Measurements from ENCODE around the gene ZMIZ2. TPM values are rescaled to one million over a fixed set of nuclear protein-coding genes. Genes with fewer than 3 reads are reported as not detected.
A peak's percentile ranks its signal among the peaks of the same experiment; 100 is the strongest.

Gene ZMIZ2
- total and polyA plus RNA-seq, 9 of the 15 experiments (the other 6 are each of a cell fraction or from before 2014, with no cell fraction given) = 0.13 to 40.3 (median 4.9) TPM

DNA sequence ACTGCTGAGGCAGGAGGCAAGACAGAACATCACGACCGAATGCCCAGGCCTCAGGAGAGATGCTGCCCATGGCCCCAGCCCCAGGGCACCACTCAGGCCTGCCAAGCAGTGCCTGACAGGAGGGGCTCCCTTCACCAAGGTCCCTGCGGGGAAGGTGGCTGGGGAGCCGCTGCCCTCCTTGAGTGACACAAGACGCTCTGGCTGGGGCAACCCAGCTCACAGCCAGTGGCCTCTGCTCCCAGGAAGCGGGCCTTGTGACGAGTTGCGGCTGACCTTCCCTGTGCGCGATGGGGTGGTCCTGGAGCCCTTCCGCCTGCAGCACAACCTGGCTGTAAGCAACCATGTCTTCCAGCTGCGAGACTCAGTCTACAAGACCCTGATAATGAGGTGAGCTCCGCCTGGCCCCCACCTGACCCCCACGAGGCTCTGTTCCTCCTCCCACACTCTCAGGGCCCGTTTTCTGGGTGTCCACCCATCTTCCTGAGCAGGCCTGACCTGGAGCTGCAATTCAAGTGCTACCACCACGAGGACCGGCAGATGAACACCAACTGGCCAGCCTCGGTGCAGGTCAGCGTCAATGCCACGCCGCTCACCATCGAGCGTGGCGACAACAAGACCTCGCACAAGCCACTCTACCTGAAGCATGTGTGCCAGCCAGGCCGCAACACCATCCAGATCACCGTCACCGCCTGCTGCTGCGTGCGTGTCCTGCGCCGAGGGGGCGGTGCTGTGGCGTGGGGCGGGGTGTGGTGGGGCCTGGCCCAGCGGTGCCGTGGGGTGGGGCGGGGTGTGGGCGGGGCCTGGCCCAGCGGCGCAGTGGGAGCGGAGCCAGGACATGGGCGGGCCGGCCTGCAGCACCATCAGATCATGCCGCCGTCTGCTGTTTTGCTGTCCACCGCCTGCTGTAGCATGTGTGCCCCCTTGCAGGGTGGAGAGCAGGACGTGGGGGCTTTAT lies 12.8 kb downstream of the ZMIZ2 start (continued):
- TF ChIP-seq, protein P1, sequence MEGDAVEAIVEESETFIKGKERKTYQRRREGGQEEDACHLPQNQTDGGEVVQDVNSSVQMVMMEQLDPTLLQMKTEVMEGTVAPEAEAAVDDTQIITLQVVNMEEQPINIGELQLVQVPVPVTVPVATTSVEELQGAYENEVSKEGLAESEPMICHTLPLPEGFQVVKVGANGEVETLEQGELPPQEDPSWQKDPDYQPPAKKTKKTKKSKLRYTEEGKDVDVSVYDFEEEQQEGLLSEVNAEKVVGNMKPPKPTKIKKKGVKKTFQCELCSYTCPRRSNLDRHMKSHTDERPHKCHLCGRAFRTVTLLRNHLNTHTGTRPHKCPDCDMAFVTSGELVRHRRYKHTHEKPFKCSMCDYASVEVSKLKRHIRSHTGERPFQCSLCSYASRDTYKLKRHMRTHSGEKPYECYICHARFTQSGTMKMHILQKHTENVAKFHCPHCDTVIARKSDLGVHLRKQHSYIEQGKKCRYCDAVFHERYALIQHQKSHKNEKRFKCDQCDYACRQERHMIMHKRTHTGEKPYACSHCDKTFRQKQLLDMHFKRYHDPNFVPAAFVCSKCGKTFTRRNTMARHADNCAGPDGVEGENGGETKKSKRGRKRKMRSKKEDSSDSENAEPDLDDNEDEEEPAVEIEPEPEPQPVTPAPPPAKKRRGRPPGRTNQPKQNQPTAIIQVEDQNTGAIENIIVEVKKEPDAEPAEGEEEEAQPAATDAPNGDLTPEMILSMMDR (IDR thresholded peaks at IDR 0.05 in 2 of 3, conservative IDR thresholded peaks at IDR 0.05 in 1 of 3; ENCODE audit: insufficient read depth in 2 of 3, low read depth in 1 of 3, low read length in 3 of 3) = peak in 1 of 3 experiments; percentile 8; a peak in 1 of 6 replicates
- TF ChIP-seq, protein P2, sequence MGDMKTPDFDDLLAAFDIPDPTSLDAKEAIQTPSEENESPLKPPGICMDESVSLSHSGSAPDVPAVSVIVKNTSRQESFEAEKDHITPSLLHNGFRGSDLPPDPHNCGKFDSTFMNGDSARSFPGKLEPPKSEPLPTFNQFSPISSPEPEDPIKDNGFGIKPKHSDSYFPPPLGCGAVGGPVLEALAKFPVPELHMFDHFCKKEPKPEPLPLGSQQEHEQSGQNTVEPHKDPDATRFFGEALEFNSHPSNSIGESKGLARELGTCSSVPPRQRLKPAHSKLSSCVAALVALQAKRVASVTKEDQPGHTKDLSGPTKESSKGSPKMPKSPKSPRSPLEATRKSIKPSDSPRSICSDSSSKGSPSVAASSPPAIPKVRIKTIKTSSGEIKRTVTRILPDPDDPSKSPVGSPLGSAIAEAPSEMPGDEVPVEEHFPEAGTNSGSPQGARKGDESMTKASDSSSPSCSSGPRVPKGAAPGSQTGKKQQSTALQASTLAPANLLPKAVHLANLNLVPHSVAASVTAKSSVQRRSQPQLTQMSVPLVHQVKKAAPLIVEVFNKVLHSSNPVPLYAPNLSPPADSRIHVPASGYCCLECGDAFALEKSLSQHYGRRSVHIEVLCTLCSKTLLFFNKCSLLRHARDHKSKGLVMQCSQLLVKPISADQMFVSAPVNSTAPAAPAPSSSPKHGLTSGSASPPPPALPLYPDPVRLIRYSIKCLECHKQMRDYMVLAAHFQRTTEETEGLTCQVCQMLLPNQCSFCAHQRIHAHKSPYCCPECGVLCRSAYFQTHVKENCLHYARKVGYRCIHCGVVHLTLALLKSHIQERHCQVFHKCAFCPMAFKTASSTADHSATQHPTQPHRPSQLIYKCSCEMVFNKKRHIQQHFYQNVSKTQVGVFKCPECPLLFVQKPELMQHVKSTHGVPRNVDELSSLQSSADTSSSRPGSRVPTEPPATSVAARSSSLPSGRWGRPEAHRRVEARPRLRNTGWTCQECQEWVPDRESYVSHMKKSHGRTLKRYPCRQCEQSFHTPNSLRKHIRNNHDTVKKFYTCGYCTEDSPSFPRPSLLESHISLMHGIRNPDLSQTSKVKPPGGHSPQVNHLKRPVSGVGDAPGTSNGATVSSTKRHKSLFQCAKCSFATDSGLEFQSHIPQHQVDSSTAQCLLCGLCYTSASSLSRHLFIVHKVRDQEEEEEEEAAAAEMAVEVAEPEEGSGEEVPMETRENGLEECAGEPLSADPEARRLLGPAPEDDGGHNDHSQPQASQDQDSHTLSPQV (IDR thresholded peaks at IDR 0.05) = peak; percentile 93
- TF ChIP-seq, protein P3, sequence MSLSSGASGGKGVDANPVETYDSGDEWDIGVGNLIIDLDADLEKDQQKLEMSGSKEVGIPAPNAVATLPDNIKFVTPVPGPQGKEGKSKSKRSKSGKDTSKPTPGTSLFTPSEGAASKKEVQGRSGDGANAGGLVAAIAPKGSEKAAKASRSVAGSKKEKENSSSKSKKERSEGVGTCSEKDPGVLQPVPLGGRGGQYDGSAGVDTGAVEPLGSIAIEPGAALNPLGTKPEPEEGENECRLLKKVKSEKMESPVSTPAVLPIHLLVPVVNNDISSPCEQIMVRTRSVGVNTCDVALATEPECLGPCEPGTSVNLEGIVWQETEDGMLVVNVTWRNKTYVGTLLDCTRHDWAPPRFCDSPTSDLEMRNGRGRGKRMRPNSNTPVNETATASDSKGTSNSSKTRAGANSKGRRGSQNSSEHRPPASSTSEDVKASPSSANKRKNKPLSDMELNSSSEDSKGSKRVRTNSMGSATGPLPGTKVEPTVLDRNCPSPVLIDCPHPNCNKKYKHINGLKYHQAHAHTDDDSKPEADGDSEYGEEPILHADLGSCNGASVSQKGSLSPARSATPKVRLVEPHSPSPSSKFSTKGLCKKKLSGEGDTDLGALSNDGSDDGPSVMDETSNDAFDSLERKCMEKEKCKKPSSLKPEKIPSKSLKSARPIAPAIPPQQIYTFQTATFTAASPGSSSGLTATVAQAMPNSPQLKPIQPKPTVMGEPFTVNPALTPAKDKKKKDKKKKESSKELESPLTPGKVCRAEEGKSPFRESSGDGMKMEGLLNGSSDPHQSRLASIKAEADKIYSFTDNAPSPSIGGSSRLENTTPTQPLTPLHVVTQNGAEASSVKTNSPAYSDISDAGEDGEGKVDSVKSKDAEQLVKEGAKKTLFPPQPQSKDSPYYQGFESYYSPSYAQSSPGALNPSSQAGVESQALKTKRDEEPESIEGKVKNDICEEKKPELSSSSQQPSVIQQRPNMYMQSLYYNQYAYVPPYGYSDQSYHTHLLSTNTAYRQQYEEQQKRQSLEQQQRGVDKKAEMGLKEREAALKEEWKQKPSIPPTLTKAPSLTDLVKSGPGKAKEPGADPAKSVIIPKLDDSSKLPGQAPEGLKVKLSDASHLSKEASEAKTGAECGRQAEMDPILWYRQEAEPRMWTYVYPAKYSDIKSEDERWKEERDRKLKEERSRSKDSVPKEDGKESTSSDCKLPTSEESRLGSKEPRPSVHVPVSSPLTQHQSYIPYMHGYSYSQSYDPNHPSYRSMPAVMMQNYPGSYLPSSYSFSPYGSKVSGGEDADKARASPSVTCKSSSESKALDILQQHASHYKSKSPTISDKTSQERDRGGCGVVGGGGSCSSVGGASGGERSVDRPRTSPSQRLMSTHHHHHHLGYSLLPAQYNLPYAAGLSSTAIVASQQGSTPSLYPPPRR (CRISPR knock-in tag; IDR thresholded peaks at IDR 0.05; ENCODE audit: borderline replicate concordance) = no peak
- TF ChIP-seq ERF (CRISPR knock-in tag; IDR thresholded peaks at IDR 0.05) (no peak), TAF1 (IDR thresholded peaks at IDR 0.05; ENCODE audit: control insufficient read depth, extremely low read depth, insufficient read depth, low read length, severe bottlenecking) (peak; percentile 49), BACH1 (tag; IDR thresholded peaks at IDR 0.05) (no peak), ZNF583 (CRISPR knock-in tag; IDR thresholded peaks at IDR 0.05) (0 out of 2 replicates have a peak, but pooled peaks have one; percentile 42), PHF20 (IDR thresholded peaks at IDR 0.05; ENCODE audit: partially characterized antibody) (peak; percentile 70), GABPA (tag; conservative IDR thresholded peaks at IDR 0.05; ENCODE audit: low read depth) (no peak)
- TF ChIP-seq, protein P4, sequence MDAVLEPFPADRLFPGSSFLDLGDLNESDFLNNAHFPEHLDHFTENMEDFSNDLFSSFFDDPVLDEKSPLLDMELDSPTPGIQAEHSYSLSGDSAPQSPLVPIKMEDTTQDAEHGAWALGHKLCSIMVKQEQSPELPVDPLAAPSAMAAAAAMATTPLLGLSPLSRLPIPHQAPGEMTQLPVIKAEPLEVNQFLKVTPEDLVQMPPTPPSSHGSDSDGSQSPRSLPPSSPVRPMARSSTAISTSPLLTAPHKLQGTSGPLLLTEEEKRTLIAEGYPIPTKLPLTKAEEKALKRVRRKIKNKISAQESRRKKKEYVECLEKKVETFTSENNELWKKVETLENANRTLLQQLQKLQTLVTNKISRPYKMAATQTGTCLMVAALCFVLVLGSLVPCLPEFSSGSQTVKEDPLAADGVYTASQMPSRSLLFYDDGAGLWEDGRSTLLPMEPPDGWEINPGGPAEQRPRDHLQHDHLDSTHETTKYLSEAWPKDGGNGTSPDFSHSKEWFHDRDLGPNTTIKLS (IDR thresholded peaks at IDR 0.05; ENCODE audit: borderline replicate concordance, low read depth) = peak; percentile 40; the same call in 1 of the 2 replicates
- TF ChIP-seq, protein P5, sequence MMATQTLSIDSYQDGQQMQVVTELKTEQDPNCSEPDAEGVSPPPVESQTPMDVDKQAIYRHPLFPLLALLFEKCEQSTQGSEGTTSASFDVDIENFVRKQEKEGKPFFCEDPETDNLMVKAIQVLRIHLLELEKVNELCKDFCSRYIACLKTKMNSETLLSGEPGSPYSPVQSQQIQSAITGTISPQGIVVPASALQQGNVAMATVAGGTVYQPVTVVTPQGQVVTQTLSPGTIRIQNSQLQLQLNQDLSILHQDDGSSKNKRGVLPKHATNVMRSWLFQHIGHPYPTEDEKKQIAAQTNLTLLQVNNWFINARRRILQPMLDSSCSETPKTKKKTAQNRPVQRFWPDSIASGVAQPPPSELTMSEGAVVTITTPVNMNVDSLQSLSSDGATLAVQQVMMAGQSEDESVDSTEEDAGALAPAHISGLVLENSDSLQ (IDR thresholded peaks at IDR 0.05) = peak; percentile 57
